GM19372 (cell line): ENCODE results near the gene CISTR.
"Not testable (repeated sequence)": the region's sequence is repeated elsewhere in the genome, so short reads cannot be mapped to it uniquely, and the experiment has no call there.

Source experiments
- ATAC-seq: cut with Tn5 transposase; IDR thresholded peaks from one replicate; pipeline ENCODE4 v1.9.1; 2021; ENCODE audit warnings: mild to moderate bottlenecking, low read depth, moderate library complexity; ENCODE audit not compliant: unreplicated experiment

CISTR gene

GRCh38 chr12:53765891-53766290, 14.1 kb upstream of the CISTR start:
- no peak for ATAC-seq

GRCh38 chr12:53764615-53765014, 12.8 kb upstream of the CISTR start:
- ATAC-seq: no peak

- not testable (repeated sequence) for ATAC-seq
Observed at GRCh38 chr12:53762793-53763192, 11.0 kb upstream of the CISTR start.

DNA sequence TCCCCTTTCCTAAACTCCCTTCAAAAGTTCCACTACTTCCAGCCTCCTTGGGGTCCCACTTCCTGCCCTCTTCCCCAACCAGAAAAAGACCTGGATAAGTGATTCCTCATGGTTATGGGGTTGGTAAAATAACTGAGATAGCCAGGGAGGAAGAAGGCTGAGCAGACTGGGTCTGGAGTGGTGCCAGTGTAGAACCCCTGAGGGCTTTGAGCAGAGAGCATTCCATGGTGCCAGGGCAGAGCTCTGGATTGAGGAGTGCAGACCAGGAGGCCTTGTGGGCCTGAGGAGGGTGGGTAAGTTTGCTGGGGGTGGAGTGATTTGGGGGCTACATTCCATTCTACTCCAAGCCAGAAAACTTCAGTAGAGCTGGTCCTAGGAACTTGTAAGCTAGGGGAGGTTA, 9.5 kb upstream of the CISTR start:
- no peak for ATAC-seq

- no peak for ATAC-seq
Observed at GRCh38 chr12:53759261-53759660, 7.5 kb upstream of the CISTR start.

DNA sequence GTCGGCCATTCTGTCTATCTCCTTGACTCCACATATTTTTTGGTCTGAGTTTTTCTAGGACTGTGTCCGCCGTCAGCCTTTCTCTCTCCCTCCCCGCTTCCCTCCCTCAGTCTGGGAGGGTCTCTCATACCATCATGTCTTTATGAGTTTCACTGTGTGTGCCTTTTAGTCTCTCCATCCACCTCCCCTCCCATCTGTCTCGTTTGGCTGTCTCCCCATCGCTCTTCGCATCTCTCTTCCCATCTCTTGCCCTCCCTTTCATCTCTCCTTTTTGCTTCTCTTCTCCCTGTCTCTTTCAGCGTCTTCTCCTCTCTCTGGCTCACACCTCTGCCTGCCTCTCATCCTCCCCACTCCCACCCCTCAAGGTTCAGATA, 6.9 kb upstream of the CISTR start:
- no peak for ATAC-seq

GRCh38 chr12:53758081-53758729, 6.4 kb upstream of the CISTR start:
- ATAC-seq: no peak

GRCh38 chr12:53757101-53757770, 5.5 kb upstream of the CISTR start:
- ATAC-seq: peak; percentile 84

GRCh38 chr12:53756300-53757100, 4.7 kb upstream of the CISTR start:
- ATAC-seq: no peak

- no peak for ATAC-seq
Observed at GRCh38 chr12:53755893-53756292, 4.1 kb upstream of the CISTR start.

- ATAC-seq: no peak
Observed at GRCh38 chr12:53755451-53755891, 3.7 kb upstream of the CISTR start.

- ATAC-seq: no peak
Observed at GRCh38 chr12:53754633-53755264, 3.0 kb upstream of the CISTR start.

GRCh38 chr12:53754188-53754585, 2.4 kb upstream of the CISTR start:
- no peak for ATAC-seq

DNA sequence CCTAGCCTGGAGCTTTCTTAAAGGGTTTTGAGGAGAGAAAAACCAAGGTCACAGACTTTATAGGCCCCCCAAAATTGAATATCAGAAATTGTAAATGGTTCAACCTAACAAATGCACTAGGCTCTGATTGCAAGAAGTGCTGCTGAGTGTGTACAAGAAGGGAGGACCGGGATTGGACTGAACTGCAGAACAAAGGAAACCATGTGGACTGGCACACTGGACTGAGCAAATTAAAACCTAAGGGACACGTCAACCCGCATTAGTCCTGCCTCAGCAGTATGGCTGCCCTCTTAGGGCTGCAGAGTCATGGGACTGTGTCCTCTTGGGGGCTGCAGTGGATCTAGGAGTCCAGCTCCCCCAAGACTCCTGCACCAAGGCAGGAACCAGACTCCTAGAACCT, 842 bp upstream of the CISTR start:
- no peak for ATAC-seq

GRCh38 chr12:53752192-53752601, 418 bp upstream of the CISTR start:
- ATAC-seq: no peak

- no peak for ATAC-seq
Observed at GRCh38 chr12:53750812-53751335, 905 bp downstream of the CISTR start.

GRCh38 chr12:53749986-53750811, 1.6 kb downstream of the CISTR start:
- no peak for ATAC-seq

DNA sequence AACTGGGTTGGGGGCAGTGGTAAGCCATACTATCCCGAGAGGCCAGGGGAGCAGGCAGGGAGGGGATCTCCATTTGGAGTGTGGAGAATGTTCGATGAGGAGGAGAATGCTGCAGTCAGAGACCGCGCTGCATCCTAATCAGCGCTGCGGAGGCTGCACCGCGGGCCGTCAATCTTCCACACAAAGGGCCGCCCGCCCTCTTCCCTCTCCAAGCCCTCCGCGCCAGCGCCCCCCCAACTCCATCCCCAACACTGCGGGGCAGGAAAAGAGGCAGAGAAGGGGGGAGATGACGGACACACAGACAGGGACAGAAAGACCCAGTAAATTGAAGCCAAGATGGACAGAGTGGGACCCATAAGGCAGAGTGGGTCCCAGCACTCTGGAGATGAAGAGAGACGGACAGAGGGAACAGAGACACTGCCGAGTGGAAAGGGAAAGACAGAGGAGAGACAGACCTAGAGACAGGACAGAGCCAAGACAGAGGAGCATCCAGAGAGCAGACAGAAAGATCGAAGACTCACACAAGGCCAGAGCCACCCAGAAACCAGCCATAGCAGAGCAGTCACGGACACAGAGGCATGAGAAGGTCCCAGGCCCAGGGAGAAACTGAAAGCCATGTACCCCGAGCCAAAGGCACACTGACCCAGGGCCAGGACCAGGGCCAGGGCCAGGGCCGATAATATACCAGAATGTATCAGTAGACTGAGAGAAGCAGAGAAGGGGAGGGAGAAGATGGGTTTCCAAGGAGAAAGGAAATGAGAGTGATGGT, 3.5 kb downstream of the CISTR start:
- no peak for ATAC-seq

DNA sequence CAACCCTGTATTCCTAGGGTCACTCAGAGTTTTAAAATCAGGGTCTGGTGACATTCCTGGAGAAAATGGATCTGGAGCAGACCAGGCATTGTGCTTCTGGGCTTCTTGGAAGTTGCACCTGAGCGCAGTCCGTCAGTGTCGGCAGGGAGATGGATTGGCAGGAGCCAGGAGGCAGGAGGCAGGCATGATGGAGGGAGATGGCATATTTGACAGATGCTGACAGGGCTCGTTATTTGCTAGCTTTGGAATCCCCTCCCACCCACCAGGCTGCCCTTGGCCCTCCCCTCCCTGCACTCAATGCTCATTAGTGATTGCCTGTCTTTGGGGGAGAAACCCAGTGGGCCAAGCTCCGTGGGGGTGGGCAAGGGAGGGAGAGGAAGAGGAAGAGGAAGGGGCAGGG, 4.7 kb downstream of the CISTR start:
- no peak for ATAC-seq
